Fibroblast of the aortic adventitia (primary cell): ENCODE data around the gene CTBP2. TPM values are rescaled to one million over a fixed set of nuclear protein-coding genes. Genes with fewer than 3 reads are reported as not detected.
A peak's percentile ranks its signal among the peaks of the same experiment; 100 is the strongest.

Source experiments
- DNase-seq: peaks from one replicate; pipeline ENCODE4 v3.0.0-alpha.2; 2010; ENCODE audit warnings: low read depth
- H3K4me3 ChIP-seq: 2 replicates; pipeline ENCODE4 v1.5.1; 2011; ENCODE audit warnings: low read depth, mild to moderate bottlenecking, control low read depth, low read length, moderate library complexity
- total RNA-seq: library from RNA; depleted of rRNA; stranded (reverse); fragments of >200 nt; gene quantifications from 2 replicates; pipeline ENCODE4 v1.2.3, GENCODE V29; 2012; ENCODE audit warnings: low replicate concordance
- TF ChIP-seq, protein P1 (sequence below): IDR thresholded peaks from 2 replicates; pipeline ENCODE4 v1.5.1; 2011; ENCODE audit warnings: mild to moderate bottlenecking, low read length, control low read depth, inconsistent platforms; ENCODE audit not compliant: insufficient read depth

CTBP2 gene
- total RNA-seq, 1 donor, result 45.4 TPM

DNA sequence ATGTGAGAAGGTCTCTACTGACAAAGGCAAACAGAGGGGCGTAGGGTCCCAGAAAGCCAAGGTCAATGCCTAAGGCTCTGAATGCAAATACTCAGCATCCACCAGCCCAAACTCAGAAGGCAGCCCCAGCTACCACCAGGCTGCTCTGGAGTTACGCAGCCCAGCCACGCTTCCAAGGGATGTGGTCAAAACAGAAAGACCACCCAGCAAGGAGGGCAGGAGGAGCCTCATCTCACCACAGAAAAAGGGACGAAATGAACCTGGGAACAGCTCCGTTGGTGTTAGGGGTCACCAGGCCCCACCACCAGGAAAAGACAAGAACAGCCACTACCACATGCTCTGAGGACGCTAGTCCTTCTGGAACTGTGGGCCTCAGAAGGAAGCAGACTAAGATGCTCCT lies 65.1 kb downstream of the CTBP2 start:
- no peak overlapping the region for H3K4me3 ChIP-seq
- TF ChIP-seq, protein P1, sequence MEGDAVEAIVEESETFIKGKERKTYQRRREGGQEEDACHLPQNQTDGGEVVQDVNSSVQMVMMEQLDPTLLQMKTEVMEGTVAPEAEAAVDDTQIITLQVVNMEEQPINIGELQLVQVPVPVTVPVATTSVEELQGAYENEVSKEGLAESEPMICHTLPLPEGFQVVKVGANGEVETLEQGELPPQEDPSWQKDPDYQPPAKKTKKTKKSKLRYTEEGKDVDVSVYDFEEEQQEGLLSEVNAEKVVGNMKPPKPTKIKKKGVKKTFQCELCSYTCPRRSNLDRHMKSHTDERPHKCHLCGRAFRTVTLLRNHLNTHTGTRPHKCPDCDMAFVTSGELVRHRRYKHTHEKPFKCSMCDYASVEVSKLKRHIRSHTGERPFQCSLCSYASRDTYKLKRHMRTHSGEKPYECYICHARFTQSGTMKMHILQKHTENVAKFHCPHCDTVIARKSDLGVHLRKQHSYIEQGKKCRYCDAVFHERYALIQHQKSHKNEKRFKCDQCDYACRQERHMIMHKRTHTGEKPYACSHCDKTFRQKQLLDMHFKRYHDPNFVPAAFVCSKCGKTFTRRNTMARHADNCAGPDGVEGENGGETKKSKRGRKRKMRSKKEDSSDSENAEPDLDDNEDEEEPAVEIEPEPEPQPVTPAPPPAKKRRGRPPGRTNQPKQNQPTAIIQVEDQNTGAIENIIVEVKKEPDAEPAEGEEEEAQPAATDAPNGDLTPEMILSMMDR, result no peak
- DNase-seq, result no peak

- TF ChIP-seq, protein P1, result no peak
- no peak overlapping the region for H3K4me3 ChIP-seq
- DNase-seq, result no peak
Observed at GRCh38 chr10:125094806-125095205, 65.6 kb downstream of the CTBP2 start.

- TF ChIP-seq, protein P1, result no peak
- no peak overlapping the region for H3K4me3 ChIP-seq
- DNase-seq, result no peak
Observed at GRCh38 chr10:125093974-125094705, 66.2 kb downstream of the CTBP2 start.

- peak; percentile 72 for DNase-seq
- H3K4me3 ChIP-seq, result no peak overlapping the region
- TF ChIP-seq, protein P1, result no peak
Observed at GRCh38 chr10:125093199-125093973, 67.0 kb downstream of the CTBP2 start.

- DNase-seq, result no peak
- TF ChIP-seq, protein P1, result no peak
- no peak overlapping the region for H3K4me3 ChIP-seq
Observed at GRCh38 chr10:125092564-125093031, 67.8 kb downstream of the CTBP2 start.

- no peak overlapping the region for H3K4me3 ChIP-seq
- TF ChIP-seq, protein P1, result no peak
- DNase-seq, result peak; percentile 44
Observed at GRCh38 chr10:125091891-125092290, 68.5 kb downstream of the CTBP2 start.
